ENCODE measurements around the gene USP6NL.

USP6NL gene

DNA sequence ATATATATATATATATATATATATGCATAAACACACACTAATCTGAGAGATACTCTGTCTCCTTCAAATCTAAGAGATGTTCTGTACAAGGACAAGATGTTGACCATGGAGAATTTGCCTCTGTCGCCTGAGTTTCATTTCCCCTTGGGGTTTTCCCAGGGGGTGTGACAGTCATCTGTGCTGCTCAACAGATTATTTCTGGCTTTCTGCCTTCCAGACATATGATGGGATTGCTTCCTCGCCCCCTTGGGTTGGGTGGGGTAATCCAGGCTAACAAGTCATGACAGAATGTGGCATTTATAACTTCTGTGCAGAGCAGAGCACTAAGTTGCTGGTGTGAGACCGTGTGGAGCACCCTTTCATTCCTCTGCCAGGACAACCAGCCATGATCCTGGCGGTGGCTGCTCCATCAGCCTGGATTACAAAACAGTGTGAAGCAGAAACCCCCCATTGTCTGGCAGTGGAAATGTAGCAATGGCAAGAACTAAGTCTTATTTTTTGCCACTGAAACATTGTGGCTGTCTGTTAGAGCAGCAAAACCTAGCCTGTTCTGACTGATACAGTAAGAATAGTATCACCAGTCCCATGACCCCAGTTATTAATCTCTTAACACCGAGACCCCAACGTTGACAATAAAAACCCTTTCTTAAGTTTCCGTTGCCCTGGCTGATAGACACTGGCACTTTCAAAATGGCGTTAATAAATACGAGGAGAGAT, 13.7 kb upstream of the USP6NL start:
- H3K9ac ChIP-seq: no peak overlapping the region
- H3K4me1 ChIP-seq: peaks cover 9% of the 10 kb centered on the region
- no peak overlapping the region for H3K4me3 ChIP-seq (ENCODE audit: low read depth, low read length)
- H2AFZ ChIP-seq: no peak overlapping the region
- no peaks in the 10 kb centered on the region for H3K36me3 ChIP-seq (ENCODE audit: control insufficient read depth, insufficient read depth, low read length)
- no peak for TF ChIP-seq CTCF (IDR thresholded peaks at IDR 0.05)
- H3K9me3 ChIP-seq (ENCODE audit: control insufficient read depth, low read length): no peaks in the 10 kb centered on the region
- no peak overlapping the region for H3K27ac ChIP-seq
- H3K27me3 ChIP-seq (ENCODE audit: control insufficient read depth, insufficient read depth, low read length): no peaks in the 10 kb centered on the region
- no peaks in the 10 kb centered on the region for H3K79me2 ChIP-seq
- no peak overlapping the region for H3K4me2 ChIP-seq (ENCODE audit: low read length)

DNA sequence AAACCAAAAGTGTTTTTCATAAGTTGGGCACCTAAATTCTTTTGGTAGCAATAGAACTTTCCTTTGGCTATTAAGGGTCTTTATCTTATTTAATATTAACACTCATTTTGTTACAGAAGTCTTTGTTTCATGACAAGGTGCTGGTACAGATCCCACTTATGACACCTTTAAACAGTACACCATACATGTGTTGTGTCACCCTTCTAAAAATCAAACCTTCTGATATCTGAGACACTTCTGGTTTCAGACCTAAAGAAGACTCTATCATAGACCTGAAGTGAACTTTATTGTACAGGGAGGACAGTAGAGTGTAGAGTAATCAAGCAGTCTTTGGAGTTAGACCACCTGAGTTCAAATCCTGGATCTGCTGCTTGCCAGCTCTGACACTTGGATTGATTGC, 5.8 kb upstream of the USP6NL start:
- no peaks in the 10 kb centered on the region for H3K36me3 ChIP-seq (ENCODE audit: control insufficient read depth, insufficient read depth, low read length)
- no peaks in the 10 kb centered on the region for H3K79me2 ChIP-seq
- no peak for TF ChIP-seq CTCF (IDR thresholded peaks at IDR 0.05)
- H3K27me3 ChIP-seq (ENCODE audit: control insufficient read depth, insufficient read depth, low read length): no peaks in the 10 kb centered on the region
- H3K9me3 ChIP-seq (ENCODE audit: control insufficient read depth, low read length): no peaks in the 10 kb centered on the region
- H2AFZ ChIP-seq: no peak overlapping the region
- no peak overlapping the region for H3K9ac ChIP-seq
- H3K4me1 ChIP-seq: peaks cover 5% of the 10 kb centered on the region
- H3K4me3 ChIP-seq (ENCODE audit: low read depth, low read length): no peak overlapping the region
- H3K4me2 ChIP-seq (ENCODE audit: low read length): no peak overlapping the region
- H3K27ac ChIP-seq: no peak overlapping the region

- H3K27ac ChIP-seq: no peak overlapping the region
- H3K36me3 ChIP-seq (ENCODE audit: control insufficient read depth, insufficient read depth, low read length): no peaks in the 10 kb centered on the region
- H3K27me3 ChIP-seq (ENCODE audit: control insufficient read depth, insufficient read depth, low read length): no peaks in the 10 kb centered on the region
- no peak overlapping the region for H2AFZ ChIP-seq
- H3K4me3 ChIP-seq (ENCODE audit: low read depth, low read length): no peak overlapping the region
- H3K4me1 ChIP-seq: peaks cover 5% of the 10 kb centered on the region
- H3K4me2 ChIP-seq (ENCODE audit: low read length): no peak overlapping the region
- no peak overlapping the region for H3K9ac ChIP-seq
- no peaks in the 10 kb centered on the region for H3K9me3 ChIP-seq (ENCODE audit: control insufficient read depth, low read length)
- H3K79me2 ChIP-seq: no peaks in the 10 kb centered on the region
- TF ChIP-seq CTCF (IDR thresholded peaks at IDR 0.05): no peak
Measured at GRCh38 chr10:11616021-11616420, 4.6 kb upstream of the USP6NL start.

DNA sequence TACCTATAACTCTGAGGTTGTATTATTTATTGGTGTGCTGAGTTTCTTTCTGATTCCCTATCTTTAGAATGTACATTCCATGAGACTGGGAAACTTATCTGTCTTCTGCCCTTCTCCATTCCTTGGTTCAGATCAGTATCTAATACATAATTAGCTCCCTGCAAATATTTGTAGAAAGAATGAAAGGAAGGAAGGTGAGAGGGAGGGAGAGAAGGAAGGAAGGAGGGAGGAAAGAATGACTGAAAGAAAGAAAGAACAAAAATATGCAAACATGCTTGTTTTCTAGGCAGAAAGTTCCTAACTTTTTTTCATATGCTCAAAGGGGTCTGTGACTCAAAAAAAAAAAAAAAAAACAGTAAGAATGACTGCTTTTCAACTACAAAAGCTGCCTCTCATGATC, 3.9 kb upstream of the USP6NL start:
- Histone ChIP-seq H3K27ac (no peak overlapping the region), H3K4me3 (ENCODE audit: low read depth, low read length) (no peak overlapping the region), H3K36me3 (ENCODE audit: control insufficient read depth, insufficient read depth, low read length) (no peaks in the 10 kb centered on the region), H3K27me3 (ENCODE audit: control insufficient read depth, insufficient read depth, low read length) (no peaks in the 10 kb centered on the region), H3K9ac (no peak overlapping the region), H2AFZ (no peak overlapping the region), H3K4me1 (peaks cover 5% of the 10 kb centered on the region), H3K79me2 (no peaks in the 10 kb centered on the region), H3K9me3 (ENCODE audit: control insufficient read depth, low read length) (no peaks in the 10 kb centered on the region), H3K4me2 (ENCODE audit: low read length) (no peak overlapping the region)
- no peak for TF ChIP-seq CTCF (IDR thresholded peaks at IDR 0.05)
